ENCODE data around the gene SAXO2.
"Not testable (repeated sequence)": the region's sequence is repeated elsewhere in the genome, so short reads cannot be mapped to it uniquely, and the experiment has no call there.

SAXO2 gene

DNA sequence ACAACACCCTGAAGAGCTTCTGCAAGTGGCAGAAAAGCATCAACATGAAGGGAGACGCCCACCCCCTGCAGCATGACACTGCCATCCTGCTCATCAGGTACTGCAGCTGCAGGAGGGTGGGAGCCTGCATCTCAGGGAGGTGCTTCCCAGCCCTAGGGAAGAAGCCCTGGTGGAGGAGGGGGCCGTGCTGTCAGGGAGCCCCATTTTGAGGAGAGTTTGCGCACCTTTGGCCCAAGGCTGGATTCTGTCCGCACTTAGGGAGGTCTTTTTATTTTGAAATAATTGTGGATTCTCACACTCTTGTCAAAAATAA, 42.1 kb downstream of the SAXO2 start:
- in situ Hi-C loops (cut with MboI; ENCODE audit: low pct_unique_long_range_greater_than_20kb, low sequenced_read_pairs, unreplicated experiment): no loop called here
- TF ChIP-seq CTCF (IDR thresholded peaks at IDR 0.05; ENCODE audit: extremely low read depth, insufficient read depth, missing control alignments): no peak
- DNase-seq (ENCODE audit: low spot score): no peak

- in situ Hi-C loops (cut with MboI; ENCODE audit: low pct_unique_long_range_greater_than_20kb, low sequenced_read_pairs, unreplicated experiment): no loop called here
- DNase-seq (ENCODE audit: low spot score): no peak
These were observed 43.0 kb downstream of the SAXO2 start for GRCh38 chr15:82305621-82306048.

DNA sequence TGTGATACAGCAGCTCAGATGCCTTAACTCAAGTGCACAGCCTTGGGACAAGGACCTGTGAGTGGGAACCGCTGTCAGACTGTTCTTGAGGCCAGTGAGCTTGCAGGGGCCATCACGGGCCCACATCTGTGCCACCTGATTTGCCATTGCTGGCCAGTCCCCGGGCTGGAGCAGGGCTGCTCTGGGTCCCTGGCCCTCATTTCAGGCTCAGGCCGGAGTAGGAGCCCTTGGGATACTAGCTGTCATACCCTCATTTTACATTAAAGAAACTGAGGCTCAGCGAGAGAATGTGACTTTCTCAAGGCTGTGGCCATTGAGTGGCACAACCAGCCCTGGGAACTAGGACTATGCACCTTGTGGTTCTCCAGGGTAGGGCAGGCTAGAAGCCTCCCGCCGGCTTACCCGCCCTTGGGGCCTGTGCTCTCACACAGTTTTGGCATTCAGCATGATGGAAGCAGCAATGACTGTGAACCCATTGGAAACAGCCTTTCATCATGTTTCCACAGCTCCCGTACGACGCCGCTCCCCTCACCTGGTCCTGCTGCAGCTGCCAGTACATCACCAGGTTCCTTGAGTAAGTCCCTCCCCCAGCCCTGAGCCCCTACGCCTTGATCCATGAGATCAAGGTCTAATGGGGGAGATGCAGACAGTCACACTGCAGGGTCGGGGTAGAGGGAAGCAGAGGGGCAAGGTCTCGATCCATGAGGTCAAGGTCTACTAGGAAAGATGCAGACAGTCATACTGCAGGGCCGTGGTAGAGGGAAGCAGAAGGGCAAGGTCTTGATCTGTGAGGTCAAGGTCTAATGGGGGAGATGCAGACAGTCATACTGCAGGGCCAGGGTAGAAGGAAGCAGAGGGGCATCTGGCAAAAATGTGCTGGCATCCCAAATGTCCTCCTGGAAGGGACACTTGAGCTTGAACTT, 44.4 kb downstream of the SAXO2 start:
- no peak for DNase-seq (ENCODE audit: low spot score)
- no peak for TF ChIP-seq CTCF (IDR thresholded peaks at IDR 0.05; ENCODE audit: extremely low read depth, insufficient read depth, missing control alignments)
- in situ Hi-C loops (cut with MboI; ENCODE audit: low pct_unique_long_range_greater_than_20kb, low sequenced_read_pairs, unreplicated experiment): no loop called here

More at GRCh38 chr15:82305621-82306048, 43.0 kb downstream of the SAXO2 start:
- no peak for TF ChIP-seq CTCF (IDR thresholded peaks at IDR 0.05; ENCODE audit: extremely low read depth, insufficient read depth, missing control alignments)

GRCh38 chr15:82307714-82308081, 45.1 kb downstream of the SAXO2 start:
- DNase-seq (ENCODE audit: low spot score): no peak
- no peak for TF ChIP-seq CTCF (IDR thresholded peaks at IDR 0.05; ENCODE audit: extremely low read depth, insufficient read depth, missing control alignments)
- in situ Hi-C loops (cut with MboI; ENCODE audit: low pct_unique_long_range_greater_than_20kb, low sequenced_read_pairs, unreplicated experiment): no loop called here

DNA sequence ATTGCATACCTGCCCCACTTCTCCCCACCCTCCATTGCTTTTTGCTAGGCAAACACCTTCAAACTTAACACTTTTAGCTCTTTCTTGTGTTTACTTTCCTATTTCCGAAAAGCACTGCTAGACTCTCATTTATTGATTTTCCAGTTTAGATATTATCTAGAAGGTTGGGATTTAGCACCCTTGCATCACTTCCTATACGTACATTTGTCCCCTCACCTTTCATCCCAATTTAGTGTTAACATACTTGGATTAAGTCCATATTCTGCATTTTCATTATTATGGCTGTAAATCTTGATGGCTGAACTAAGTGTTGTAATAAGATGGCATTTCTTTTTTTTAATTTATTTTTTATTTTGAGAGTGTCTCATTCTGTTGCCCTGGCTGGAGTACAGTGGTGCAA, 47.2 kb downstream of the SAXO2 start:
- no peak for TF ChIP-seq CTCF (IDR thresholded peaks at IDR 0.05; ENCODE audit: extremely low read depth, insufficient read depth, missing control alignments)
- in situ Hi-C loops (cut with MboI; ENCODE audit: low pct_unique_long_range_greater_than_20kb, low sequenced_read_pairs, unreplicated experiment): no loop called here
- DNase-seq (ENCODE audit: low spot score): no peak

DNA sequence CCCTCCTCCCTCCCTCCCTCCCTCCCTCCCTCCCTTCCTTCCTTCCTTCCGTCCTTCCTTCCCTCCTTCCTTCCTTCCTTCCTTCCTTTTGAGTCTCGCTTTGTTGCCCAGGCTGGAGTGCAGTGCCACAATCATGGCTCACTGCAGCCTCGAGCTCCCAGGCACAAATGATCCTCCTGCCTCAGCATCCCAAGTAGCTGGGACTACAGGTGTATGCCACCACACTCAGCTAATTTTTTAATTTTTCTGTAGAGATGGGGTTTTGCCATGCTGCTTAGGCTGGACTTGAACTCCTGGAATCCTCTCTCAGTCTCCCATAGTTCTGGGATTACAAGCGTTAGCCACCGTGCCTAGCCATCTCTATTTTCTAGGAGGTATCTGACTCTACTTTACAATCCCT, 48.7 kb downstream of the SAXO2 start:
- in situ Hi-C loops (cut with MboI; ENCODE audit: low pct_unique_long_range_greater_than_20kb, low sequenced_read_pairs, unreplicated experiment); DNase-seq (ENCODE audit: low spot score): not testable (repeated sequence)

DNA sequence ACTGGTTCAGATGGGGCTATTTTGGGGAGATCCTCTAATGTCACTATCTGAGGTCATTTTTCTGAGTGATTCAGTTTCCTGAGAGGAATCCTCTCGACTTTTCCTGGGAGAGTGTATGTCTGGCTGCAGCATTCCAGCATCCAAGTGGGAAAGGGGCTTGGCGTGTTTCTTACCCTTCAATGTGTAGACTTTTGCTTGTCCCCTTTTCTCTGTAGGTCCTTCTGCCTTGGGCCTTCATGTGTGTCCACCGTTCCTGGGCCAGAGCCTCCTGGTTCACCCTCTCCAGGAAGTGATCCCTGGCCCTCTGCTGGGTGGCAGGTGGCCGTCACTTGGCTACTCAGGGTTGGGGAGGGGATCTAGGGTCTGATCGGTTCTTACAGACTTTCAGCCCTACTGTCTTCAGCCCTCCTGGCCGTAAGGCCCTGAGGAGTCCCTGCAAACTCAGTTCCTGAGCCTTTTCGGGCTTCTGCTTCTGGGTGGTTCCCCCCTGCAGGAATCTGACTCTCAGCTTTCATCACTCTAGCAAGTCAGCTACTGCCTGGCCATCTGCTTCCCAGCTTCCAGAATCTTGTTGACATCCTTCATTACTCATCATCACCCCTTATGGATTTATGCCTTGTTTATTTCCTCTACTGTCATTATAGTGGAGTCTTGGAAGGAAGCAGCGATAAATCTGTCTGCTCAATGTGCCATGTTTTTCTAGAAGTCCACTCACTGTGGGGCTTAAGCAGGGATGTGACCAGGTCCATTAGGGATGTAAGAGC, 50.1 kb downstream of the SAXO2 start:
- no peak for TF ChIP-seq CTCF (IDR thresholded peaks at IDR 0.05; ENCODE audit: extremely low read depth, insufficient read depth, missing control alignments)
- no peak for DNase-seq (ENCODE audit: low spot score)
- in situ Hi-C loops (cut with MboI; ENCODE audit: low pct_unique_long_range_greater_than_20kb, low sequenced_read_pairs, unreplicated experiment): no loop called here

All from GM13977 (cell line).